ENCODE measurements around the gene SCMH1.

Gene SCMH1

GRCh38 chr1:41044187-41044586 is 197.9 kb downstream of the SCMH1 start:
- Histone ChIP-seq H3K9me3 (ENCODE audit: control insufficient read depth, low read length) (no peaks in the 10 kb centered on the region), H2AFZ (no peak overlapping the region), H3K4me2 (ENCODE audit: low read length) (no peak overlapping the region), H3K36me3 (ENCODE audit: control insufficient read depth, insufficient read depth, low read length) (no peaks in the 10 kb centered on the region), H3K27me3 (ENCODE audit: control insufficient read depth, insufficient read depth, low read length) (no peaks in the 10 kb centered on the region), H3K9ac (no peak overlapping the region), H3K4me1 (peaks cover 7% of the 10 kb centered on the region), H3K4me3 (ENCODE audit: low read depth, low read length) (no peak overlapping the region), H3K79me2 (no peaks in the 10 kb centered on the region), H3K27ac (no peak overlapping the region)
- TF ChIP-seq CTCF (IDR thresholded peaks at IDR 0.05): no peak

- no peak overlapping the region for H3K9ac ChIP-seq
- peaks cover 7% of the 10 kb centered on the region for H3K4me1 ChIP-seq
- H3K9me3 ChIP-seq (ENCODE audit: control insufficient read depth, low read length): no peaks in the 10 kb centered on the region
- H3K79me2 ChIP-seq: no peaks in the 10 kb centered on the region
- H3K4me3 ChIP-seq (ENCODE audit: low read depth, low read length): no peak overlapping the region
- no peaks in the 10 kb centered on the region for H3K27me3 ChIP-seq (ENCODE audit: control insufficient read depth, insufficient read depth, low read length)
- no peaks in the 10 kb centered on the region for H3K36me3 ChIP-seq (ENCODE audit: control insufficient read depth, insufficient read depth, low read length)
- H3K4me2 ChIP-seq (ENCODE audit: low read length): no peak overlapping the region
- no peak overlapping the region for H3K27ac ChIP-seq
- no peak overlapping the region for H2AFZ ChIP-seq
- no peak for TF ChIP-seq CTCF (IDR thresholded peaks at IDR 0.05)
Measured at GRCh38 chr1:41041614-41042270, 200.4 kb downstream of the SCMH1 start.

- Histone ChIP-seq H3K4me2 (ENCODE audit: low read length) (no peak overlapping the region), H2AFZ (no peak overlapping the region), H3K27ac (no peak overlapping the region), H3K4me1 (no peaks in the 10 kb centered on the region), H3K27me3 (ENCODE audit: control insufficient read depth, insufficient read depth, low read length) (no peaks in the 10 kb centered on the region), H3K36me3 (ENCODE audit: control insufficient read depth, insufficient read depth, low read length) (no peaks in the 10 kb centered on the region), H3K4me3 (ENCODE audit: low read depth, low read length) (no peak overlapping the region), H3K9me3 (ENCODE audit: control insufficient read depth, low read length) (no peaks in the 10 kb centered on the region), H3K9ac (no peak overlapping the region), H3K79me2 (no peaks in the 10 kb centered on the region)
- TF ChIP-seq CTCF (IDR thresholded peaks at IDR 0.05): no peak
Measured at GRCh38 chr1:41038110-41038509, 204.0 kb downstream of the SCMH1 start.

GRCh38 chr1:41037116-41037903 is 204.8 kb downstream of the SCMH1 start:
- H3K9ac ChIP-seq: no peak overlapping the region
- H3K4me3 ChIP-seq (ENCODE audit: low read depth, low read length): no peak overlapping the region
- no peak overlapping the region for H3K4me2 ChIP-seq (ENCODE audit: low read length)
- H3K27me3 ChIP-seq (ENCODE audit: control insufficient read depth, insufficient read depth, low read length): no peaks in the 10 kb centered on the region
- H3K27ac ChIP-seq: no peak overlapping the region
- H2AFZ ChIP-seq: no peak overlapping the region
- H3K79me2 ChIP-seq: no peaks in the 10 kb centered on the region
- H3K36me3 ChIP-seq (ENCODE audit: control insufficient read depth, insufficient read depth, low read length): no peaks in the 10 kb centered on the region
- no peaks in the 10 kb centered on the region for H3K9me3 ChIP-seq (ENCODE audit: control insufficient read depth, low read length)
- no peak for TF ChIP-seq CTCF (IDR thresholded peaks at IDR 0.05)
- H3K4me1 ChIP-seq: no peaks in the 10 kb centered on the region
